ENCODE data around the gene MMP12.

MMP12 gene

DNA sequence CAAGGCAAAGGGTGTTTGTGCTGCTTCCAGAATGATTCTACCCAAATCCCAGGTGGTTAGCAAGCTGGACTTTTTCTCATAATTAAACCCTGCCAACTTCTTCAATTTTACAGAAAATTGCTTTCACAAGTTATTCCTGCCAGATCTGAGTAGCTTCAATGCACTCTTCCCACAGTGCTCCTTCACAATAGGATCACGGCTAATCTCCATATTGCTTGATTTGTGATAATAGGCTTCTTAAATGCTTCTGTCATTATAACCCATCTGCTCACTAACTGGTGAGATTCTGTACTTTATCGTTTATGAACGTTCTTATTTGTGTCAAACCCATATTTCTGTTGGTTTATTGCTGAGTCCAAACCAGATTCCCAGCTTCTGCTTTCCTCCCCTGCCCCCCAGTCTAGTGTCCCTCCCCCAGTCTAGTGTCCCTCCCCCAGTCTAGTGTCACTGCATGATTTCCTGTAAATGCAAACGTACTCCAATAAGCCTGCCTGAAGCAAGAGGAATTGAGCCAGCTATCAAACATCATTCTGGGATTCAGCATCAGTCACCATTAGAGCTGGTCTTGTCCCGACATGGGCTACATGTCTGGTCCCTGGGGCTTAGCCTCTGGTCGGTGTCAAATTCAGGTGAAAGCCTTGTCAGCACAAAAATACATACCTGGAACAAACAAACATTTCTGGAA lies 45.3 kb downstream of the MMP12 start:
- no peak overlapping the region for H3K27ac ChIP-seq
- TF ChIP-seq, protein P1, sequence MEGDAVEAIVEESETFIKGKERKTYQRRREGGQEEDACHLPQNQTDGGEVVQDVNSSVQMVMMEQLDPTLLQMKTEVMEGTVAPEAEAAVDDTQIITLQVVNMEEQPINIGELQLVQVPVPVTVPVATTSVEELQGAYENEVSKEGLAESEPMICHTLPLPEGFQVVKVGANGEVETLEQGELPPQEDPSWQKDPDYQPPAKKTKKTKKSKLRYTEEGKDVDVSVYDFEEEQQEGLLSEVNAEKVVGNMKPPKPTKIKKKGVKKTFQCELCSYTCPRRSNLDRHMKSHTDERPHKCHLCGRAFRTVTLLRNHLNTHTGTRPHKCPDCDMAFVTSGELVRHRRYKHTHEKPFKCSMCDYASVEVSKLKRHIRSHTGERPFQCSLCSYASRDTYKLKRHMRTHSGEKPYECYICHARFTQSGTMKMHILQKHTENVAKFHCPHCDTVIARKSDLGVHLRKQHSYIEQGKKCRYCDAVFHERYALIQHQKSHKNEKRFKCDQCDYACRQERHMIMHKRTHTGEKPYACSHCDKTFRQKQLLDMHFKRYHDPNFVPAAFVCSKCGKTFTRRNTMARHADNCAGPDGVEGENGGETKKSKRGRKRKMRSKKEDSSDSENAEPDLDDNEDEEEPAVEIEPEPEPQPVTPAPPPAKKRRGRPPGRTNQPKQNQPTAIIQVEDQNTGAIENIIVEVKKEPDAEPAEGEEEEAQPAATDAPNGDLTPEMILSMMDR (conservative IDR thresholded peaks at IDR 0.05), result no peak
- TF ChIP-seq ZFX (IDR thresholded peaks at IDR 0.05), result no peak

DNA sequence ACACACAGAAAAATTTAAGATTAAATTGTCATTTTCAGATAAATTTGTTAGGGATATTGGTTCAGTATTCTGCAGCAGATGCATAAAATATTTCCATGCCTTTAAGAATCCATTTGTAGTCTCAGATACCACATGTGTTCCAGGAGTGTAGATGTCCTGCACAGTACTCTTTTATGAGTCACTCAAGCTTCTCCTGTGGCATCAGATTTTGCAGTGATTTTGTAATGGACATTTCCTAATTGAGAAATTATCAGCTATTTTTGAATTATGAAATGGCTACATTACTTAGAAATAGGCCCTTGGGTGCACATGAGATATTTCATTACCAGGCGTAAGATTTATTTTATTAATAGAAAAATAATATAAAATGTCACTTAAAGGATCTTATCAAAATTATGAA lies 50.2 kb downstream of the MMP12 start:
- no peak overlapping the region for H3K27ac ChIP-seq
- TF ChIP-seq ZFX (IDR thresholded peaks at IDR 0.05), result no peak

DNA sequence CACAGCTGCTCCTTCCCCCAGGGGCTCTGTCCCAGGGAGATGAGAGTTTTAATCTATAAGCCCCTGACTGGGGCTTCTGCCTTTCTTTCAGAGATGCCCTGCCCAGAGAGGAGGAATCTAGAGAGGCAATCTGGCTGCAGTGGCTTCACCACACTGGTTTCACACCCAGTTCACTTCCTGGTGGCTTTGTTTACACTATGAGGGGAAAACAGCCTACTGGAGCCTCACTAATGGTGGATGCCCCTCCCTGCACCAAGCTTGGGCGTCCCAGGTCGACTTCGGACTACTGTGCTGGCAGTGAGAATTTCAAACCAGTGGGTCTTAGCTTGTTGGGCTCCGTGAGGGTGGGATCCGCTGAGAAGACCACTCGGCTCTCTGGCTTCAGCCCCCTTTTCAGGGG lies 55.3 kb downstream of the MMP12 start:
- H3K27ac ChIP-seq, result no peak overlapping the region
- TF ChIP-seq ZFX (IDR thresholded peaks at IDR 0.05), result no peak
- TF ChIP-seq, protein P1 (conservative IDR thresholded peaks at IDR 0.05), result no peak

DNA sequence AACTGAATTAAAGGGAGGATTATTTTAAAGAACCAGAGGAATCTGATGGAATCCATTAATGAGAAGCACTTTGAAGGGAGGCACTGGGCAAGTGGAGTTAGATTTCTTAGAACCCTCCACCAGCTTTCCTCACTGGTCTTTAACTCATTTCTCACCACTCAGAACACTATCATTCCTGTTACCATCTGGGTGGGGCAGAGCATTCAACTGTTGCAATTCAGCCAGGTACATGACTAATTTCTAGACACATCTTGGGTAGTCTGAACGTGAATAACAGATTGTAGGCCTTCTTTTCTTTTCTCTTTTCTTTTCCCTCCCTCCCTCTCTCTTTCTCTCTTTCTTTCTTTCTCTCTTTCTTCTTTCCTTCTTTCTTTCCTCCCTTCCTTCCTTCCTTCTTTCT lies 61.3 kb downstream of the MMP12 start:
- TF ChIP-seq, protein P1 (conservative IDR thresholded peaks at IDR 0.05), result no peak
- TF ChIP-seq ZFX (IDR thresholded peaks at IDR 0.05), result no peak
- H3K27ac ChIP-seq, result no peak overlapping the region
